ENCODE data around the gene RMND1. TPM values are rescaled to one million over a fixed set of nuclear protein-coding genes. Genes with fewer than 3 reads are reported as not detected.

The RMND1 gene
- total and polyA plus RNA-seq, 9 of the 15 experiments (the other 6 are each of a cell fraction or from before 2014, with no cell fraction given), result 26.9 to 47.8 (median 36.2) TPM

DNA sequence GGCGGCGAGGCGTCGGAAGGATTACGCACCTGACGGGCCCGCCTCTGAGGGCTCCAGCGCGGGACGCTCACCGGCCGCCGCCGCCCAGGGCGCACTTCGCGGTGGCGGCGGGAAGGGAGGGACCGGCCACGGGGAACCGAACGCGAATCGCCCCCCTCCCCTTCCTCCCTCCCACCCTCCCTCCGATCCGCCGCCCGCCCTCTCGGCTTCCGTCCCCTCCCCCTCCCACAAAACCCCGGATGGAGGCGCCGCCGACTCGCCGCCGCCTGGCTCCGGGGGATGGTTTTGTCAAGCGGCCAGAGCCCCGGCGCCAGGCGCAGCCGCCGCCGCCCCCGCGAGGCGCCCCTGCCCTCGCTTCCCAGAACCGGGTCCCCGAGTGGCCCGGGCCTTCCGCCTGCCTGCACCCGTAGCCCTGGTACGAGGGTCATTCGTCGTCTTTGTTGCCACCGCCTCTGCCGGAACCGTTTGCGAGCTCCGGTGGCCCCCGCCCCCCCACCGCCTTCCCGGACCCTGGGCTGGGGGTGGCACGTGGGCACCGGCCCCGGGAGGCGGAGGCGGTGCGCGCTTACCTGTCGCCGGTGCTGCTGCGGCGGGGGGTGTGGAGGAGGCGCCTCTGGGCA, 61.0 kb downstream of the RMND1 start (continued):
- TF ChIP-seq ZBTB33 (CRISPR knock-in tag; IDR thresholded peaks at IDR 0.05) (no peak), ETV5 (CRISPR knock-in tag; IDR thresholded peaks at IDR 0.05; ENCODE audit: low read depth) (no peak), ZNF79 (CRISPR knock-in tag; IDR thresholded peaks at IDR 0.05; ENCODE audit: low read depth) (no peak), ILF3 (IDR thresholded peaks at IDR 0.05; ENCODE audit: borderline replicate concordance) (peak; percentile 75; the same call in 1 of the 2 replicates), ZNF77 (CRISPR knock-in tag; IDR thresholded peaks at IDR 0.05) (no peak), FOXA1 (IDR thresholded peaks at IDR 0.05; ENCODE audit: borderline replicate concordance) (no peak), ZFX (CRISPR knock-in tag; IDR thresholded peaks at IDR 0.05) (peak; percentile 78), ZNF699 (CRISPR knock-in tag; IDR thresholded peaks at IDR 0.05; ENCODE audit: insufficient replicate concordance) (no peak), CREM (IDR thresholded peaks at IDR 0.05; ENCODE audit: low read depth) (no peak), ZNF140 (CRISPR knock-in tag; IDR thresholded peaks at IDR 0.05) (no peak), RCOR1 (IDR thresholded peaks at IDR 0.05; ENCODE audit: borderline replicate concordance in 1 of 2, low read depth in 2 of 2, low read length in 2 of 2) (no peak), NONO (IDR thresholded peaks at IDR 0.05; ENCODE audit: low read depth in 2 of 2, low read length in 1 of 2) (peak; percentile 42 to 60; a peak in 3 of 4 replicates), OTX1 (CRISPR knock-in tag; IDR thresholded peaks at IDR 0.05) (0 out of 2 replicates have a peak, but pooled peaks have one; percentile 5), TCF7 (IDR thresholded peaks at IDR 0.05; ENCODE audit: borderline replicate concordance) (no peak), PRDM10 (IDR thresholded peaks at IDR 0.05; ENCODE audit: partially characterized antibody) (no peak), CBFA2T2 (conservative IDR thresholded peaks at IDR 0.05) (no peak), SMARCA5 (IDR thresholded peaks at IDR 0.05) (no peak), GABPB2 (CRISPR knock-in tag; conservative IDR thresholded peaks at IDR 0.05) (no peak), ZNF512 (tag; IDR thresholded peaks at IDR 0.05) (no peak), CREBBP (IDR thresholded peaks at IDR 0.05; ENCODE audit: low read depth, low read length) (no peak), ZNF197 (CRISPR knock-in tag; IDR thresholded peaks at IDR 0.05; ENCODE audit: low read depth) (0 out of 2 replicates have a peak, but pooled peaks have one; percentile 50), ZNF695 (CRISPR knock-in tag; IDR thresholded peaks at IDR 0.05) (no peak)

Data from K562 (cell line).